WTC11 (cell line): ENCODE results near the gene RNF224. TPM values are rescaled to one million over a fixed set of nuclear protein-coding genes. Genes with fewer than 3 reads are reported as not detected.

Source experiments
- AFF4 ChIP-seq: sonication (generic); formaldehyde crosslinking; IDR thresholded peaks from 2 replicates; pipeline ENCODE4 v1.8.1; 2023; ENCODE audit warnings: mild to moderate bottlenecking, missing genetic modification reagents, borderline replicate concordance
- CBFB ChIP-seq: sonication (generic); formaldehyde crosslinking; IDR thresholded peaks from 2 replicates; pipeline ENCODE4 v1.8.1; 2022; ENCODE audit warnings: mild to moderate bottlenecking, low read depth, missing genetic modification reagents
- CDX4 ChIP-seq: fragments of 250-450 bp; sonication (Bioruptor Pico); IDR thresholded peaks from 2 replicates; pipeline ENCODE4 v1.9.0; 2021; ENCODE audit warnings: moderate library complexity, mild to moderate bottlenecking, inconsistent platforms, borderline replicate concordance
- MLX ChIP-seq: sonication (generic); formaldehyde crosslinking; IDR thresholded peaks from 2 replicates; pipeline ENCODE4 v1.8.1; 2023; ENCODE audit warnings: mild to moderate bottlenecking, missing genetic modification reagents, moderate library complexity
- NFE2L1 ChIP-seq: sonication (generic); formaldehyde crosslinking; IDR thresholded peaks from 2 replicates; pipeline ENCODE4 v1.8.1; 2023; ENCODE audit warnings: missing genetic modification reagents
- OVOL2 ChIP-seq: fragments of 250-450 bp; sonication (Bioruptor Pico); IDR thresholded peaks from 2 replicates; pipeline ENCODE4 v1.9.0; 2021; ENCODE audit warnings: mild to moderate bottlenecking, borderline replicate concordance
- PRDM15 ChIP-seq: sonication (generic); formaldehyde crosslinking; IDR thresholded peaks from 2 replicates; pipeline ENCODE4 v1.8.0; 2022; ENCODE audit warnings: missing genetic modification reagents
- RORB ChIP-seq: fragments of 250-450 bp; sonication (Bioruptor Pico); IDR thresholded peaks from 2 replicates; pipeline ENCODE4 v1.9.0; 2021; ENCODE audit warnings: mild to moderate bottlenecking
- ZNF121 ChIP-seq: sonication (generic); formaldehyde crosslinking; IDR thresholded peaks from 2 replicates; pipeline ENCODE4 v1.8.0; 2023; ENCODE audit warnings: missing genetic modification reagents
- ZNF396 ChIP-seq: fragments of 250-450 bp; sonication (Bioruptor Pico); IDR thresholded peaks from 2 replicates; pipeline ENCODE4 v1.8.0; 2021; ENCODE audit warnings: mild to moderate bottlenecking, moderate library complexity, borderline replicate concordance
- total RNA-seq: library from RNA; stranded (reverse); gene quantifications from 3 replicates; pipeline ENCODE4 v1.2.3, GENCODE V29; 2021
- TF ChIP-seq, protein P1 (sequence below): sonication (generic); formaldehyde crosslinking; IDR thresholded peaks from 2 replicates; pipeline ENCODE4 v1.8.0; 2022; ENCODE audit warnings: mild to moderate bottlenecking, missing genetic modification reagents
- TF ChIP-seq, protein P2 (sequence below): sonication (generic); formaldehyde crosslinking; IDR thresholded peaks from 2 replicates; pipeline ENCODE4 v1.8.1; 2023; ENCODE audit warnings: mild to moderate bottlenecking, missing genetic modification reagents
- TF ChIP-seq, protein P3 (sequence below): sonication (generic); formaldehyde crosslinking; IDR thresholded peaks from 2 replicates; pipeline ENCODE4 v1.8.1; 2022; ENCODE audit warnings: low read depth, missing genetic modification reagents, borderline replicate concordance

Gene RNF224
- total RNA-seq, 1 experiment from 2014 or later = 0.59 TPM

- no peak for TF ChIP-seq AFF4
- no peak for TF ChIP-seq OVOL2 (CRISPR knock-in tag)
- no peak for TF ChIP-seq ZNF396 (CRISPR knock-in tag)
- TF ChIP-seq NFE2L1 (CRISPR knock-in tag) = 0 out of 2 replicates have a peak, but pooled peaks have one; percentile 14
- TF ChIP-seq, protein P1, sequence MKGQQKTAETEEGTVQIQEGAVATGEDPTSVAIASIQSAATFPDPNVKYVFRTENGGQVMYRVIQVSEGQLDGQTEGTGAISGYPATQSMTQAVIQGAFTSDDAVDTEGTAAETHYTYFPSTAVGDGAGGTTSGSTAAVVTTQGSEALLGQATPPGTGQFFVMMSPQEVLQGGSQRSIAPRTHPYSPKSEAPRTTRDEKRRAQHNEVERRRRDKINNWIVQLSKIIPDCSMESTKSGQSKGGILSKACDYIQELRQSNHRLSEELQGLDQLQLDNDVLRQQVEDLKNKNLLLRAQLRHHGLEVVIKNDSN (CRISPR knock-in tag) = peak; percentile 57; the same call in 1 of the 2 replicates
- TF ChIP-seq CBFB (CRISPR knock-in tag) = 0 out of 2 replicates have a peak, but pooled peaks have one; percentile 63
- TF ChIP-seq PRDM15 (CRISPR knock-in tag) = no peak
- TF ChIP-seq CDX4 (CRISPR knock-in tag) = no peak
- TF ChIP-seq, protein P2, sequence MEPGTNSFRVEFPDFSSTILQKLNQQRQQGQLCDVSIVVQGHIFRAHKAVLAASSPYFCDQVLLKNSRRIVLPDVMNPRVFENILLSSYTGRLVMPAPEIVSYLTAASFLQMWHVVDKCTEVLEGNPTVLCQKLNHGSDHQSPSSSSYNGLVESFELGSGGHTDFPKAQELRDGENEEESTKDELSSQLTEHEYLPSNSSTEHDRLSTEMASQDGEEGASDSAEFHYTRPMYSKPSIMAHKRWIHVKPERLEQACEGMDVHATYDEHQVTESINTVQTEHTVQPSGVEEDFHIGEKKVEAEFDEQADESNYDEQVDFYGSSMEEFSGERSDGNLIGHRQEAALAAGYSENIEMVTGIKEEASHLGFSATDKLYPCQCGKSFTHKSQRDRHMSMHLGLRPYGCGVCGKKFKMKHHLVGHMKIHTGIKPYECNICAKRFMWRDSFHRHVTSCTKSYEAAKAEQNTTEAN (CRISPR knock-in tag) = peak; percentile 80; the same call in 1 of the 2 replicates
- TF ChIP-seq MLX = no peak
- TF ChIP-seq ZNF121 (CRISPR knock-in tag) = no peak
- TF ChIP-seq, protein P3, sequence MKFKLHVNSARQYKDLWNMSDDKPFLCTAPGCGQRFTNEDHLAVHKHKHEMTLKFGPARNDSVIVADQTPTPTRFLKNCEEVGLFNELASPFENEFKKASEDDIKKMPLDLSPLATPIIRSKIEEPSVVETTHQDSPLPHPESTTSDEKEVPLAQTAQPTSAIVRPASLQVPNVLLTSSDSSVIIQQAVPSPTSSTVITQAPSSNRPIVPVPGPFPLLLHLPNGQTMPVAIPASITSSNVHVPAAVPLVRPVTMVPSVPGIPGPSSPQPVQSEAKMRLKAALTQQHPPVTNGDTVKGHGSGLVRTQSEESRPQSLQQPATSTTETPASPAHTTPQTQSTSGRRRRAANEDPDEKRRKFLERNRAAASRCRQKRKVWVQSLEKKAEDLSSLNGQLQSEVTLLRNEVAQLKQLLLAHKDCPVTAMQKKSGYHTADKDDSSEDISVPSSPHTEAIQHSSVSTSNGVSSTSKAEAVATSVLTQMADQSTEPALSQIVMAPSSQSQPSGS (CRISPR knock-in tag) = no peak
- no peak for TF ChIP-seq RORB (CRISPR knock-in tag)
Observed at GRCh38 chr9:137240318-137240840, 13.1 kb downstream of the RNF224 start (continued).
